SK-N-SH (cell line): Measurements from ENCODE around the gene TEX9. TPM values are rescaled to one million over a fixed set of nuclear protein-coding genes. Genes with fewer than 3 reads are reported as not detected.

Experiments used
- CTCF ChIA-PET: fragments of 300-600, 350-600 bp; formaldehyde crosslinking; extraction: SDS; loops from one replicate; lab custom pipeline; 2021; lab: Yijun Ruan, JAX
- POLR2A ChIA-PET: fragments of 350-600 bp; sonication (Branson Sonifier 250); formaldehyde crosslinking; extraction: SDS; loops from one replicate; lab custom pipeline; 2020; ENCODE audit warnings: antibody characterized with exemption, inconsistent platforms; lab: Yijun Ruan, JAX
- DNase-seq: peaks from one replicate; pipeline ENCODE4 v3.0.0; 2012
- H2AFZ ChIP-seq: fragments of 200-600 bp; sonication (generic); 2 replicates; pipeline ENCODE4 v1.8.1; 2016; ENCODE audit warnings: antibody characterized with exemption, mild to moderate bottlenecking, low read depth
- H3F3A ChIP-seq: fragments of 200-600 bp; sonication (generic); replicated peaks from 2 replicates; pipeline ENCODE3; 2016; ENCODE audit warnings: antibody characterized with exemption, mild to moderate bottlenecking; ENCODE audit not compliant: insufficient read depth
- H3K27ac ChIP-seq, 2 experiments: fragments of 200-500 bp in 1 of 2; fragments of 200-600 bp in 1 of 2; sonication (Bioruptor generic) in 1 of 2; sonication (generic), shearing (Covaris generic) in 1 of 2; 2 replicates each; pipeline versions ENCODE4 v1.5.1 to v1.6.1; 2014 to 2016; ENCODE audit warnings: low read depth in 2 of 2, inconsistent platforms in 1 of 2, low read length in 1 of 2, mild to moderate bottlenecking in 1 of 2, mixed read lengths in 1 of 2
- H3K27me3 ChIP-seq: fragments of 200-600 bp; sonication (generic), shearing (Covaris generic); 2 replicates; pipeline ENCODE4 v1.6.1; 2016; ENCODE audit warnings: mixed run types; ENCODE audit not compliant: insufficient read depth
- H3K36me3 ChIP-seq, 2 experiments: fragments of 200-500 bp in 1 of 2; fragments of 200-600 bp in 1 of 2; sonication (Bioruptor generic) in 1 of 2; sonication (generic) in 1 of 2; replicated peaks in 1 of 2; 2 replicates each; pipeline versions ENCODE3 to v1.5.1; 2014 to 2016; ENCODE audit warnings: low read length in 1 of 2, mild to moderate bottlenecking in 1 of 2; ENCODE audit not compliant: insufficient read depth in 2 of 2, control insufficient read depth in 1 of 2
- H3K4me1 ChIP-seq, 2 experiments: fragments of 200-500 bp in 1 of 2; fragments of 200-600 bp in 1 of 2; sonication (Bioruptor generic) in 1 of 2; sonication (generic), shearing (Covaris generic) in 1 of 2; 2 replicates each; pipeline versions ENCODE4 v1.5.1 to v1.6.1; 2014 to 2016; ENCODE audit warnings: low read depth in 1 of 2, low read length in 1 of 2, mixed run types in 1 of 2; ENCODE audit not compliant: insufficient read depth in 2 of 2, control insufficient read depth in 1 of 2
- H3K4me2 ChIP-seq: fragments of 200-600 bp; sonication (generic), shearing (Covaris generic); 2 replicates; pipeline ENCODE4 v1.6.1; 2017; ENCODE audit warnings: mixed run types
- H3K4me3 ChIP-seq, 2 experiments: fragments of 200-500 bp in 1 of 2; fragments of 200-600 bp in 1 of 2; sonication (Bioruptor generic) in 1 of 2; sonication (generic), shearing (Covaris generic) in 1 of 2; 2 replicates each; pipeline versions ENCODE4 v1.5.1 to v1.8.1; 2014 to 2016; ENCODE audit warnings: low read depth in 2 of 2, inconsistent platforms in 1 of 2, low read length in 1 of 2, mild to moderate bottlenecking in 1 of 2, mixed read lengths in 1 of 2, moderate library complexity in 1 of 2
- H3K79me2 ChIP-seq: fragments of 200-600 bp; sonication (generic); 2 replicates; pipeline ENCODE4 v1.8.1; 2017; ENCODE audit warnings: mild to moderate bottlenecking; ENCODE audit not compliant: insufficient read depth
- H3K9ac ChIP-seq: fragments of 200-600 bp; sonication (generic); 2 replicates; pipeline ENCODE4 v1.6.1; 2017; ENCODE audit warnings: mixed run types
- H3K9me2 ChIP-seq: fragments of 200-600 bp; sonication (generic); 2 replicates; pipeline ENCODE4 v1.6.1; 2017; ENCODE audit warnings: mixed run types
- H3K9me3 ChIP-seq: fragments of 200-600 bp; sonication (generic); 2 replicates; pipeline ENCODE4 v1.6.1; 2017; ENCODE audit warnings: mixed run types, mild to moderate bottlenecking, moderate library complexity
- H4K20me1 ChIP-seq: fragments of 200-600 bp; sonication (generic); 2 replicates; pipeline ENCODE4 v1.6.1; 2017; ENCODE audit warnings: mild to moderate bottlenecking, mixed run types; ENCODE audit not compliant: insufficient read depth
- CHD2 ChIP-seq: fragments of 150-350 bp; IDR thresholded peaks from 2 replicates; pipeline ENCODE4 v1.6.1; 2018; ENCODE audit warnings: low read length; ENCODE audit not compliant: partially characterized antibody
- EP300 ChIP-seq, 2 experiments: IDR thresholded peaks; 2 replicates each; pipeline versions ENCODE4 v1.4.0 to v1.6.1; 2012; ENCODE audit warnings: borderline replicate concordance in 1 of 2, low read depth in 1 of 2, low read length in 1 of 2
- FOSL2 ChIP-seq: IDR thresholded peaks from 2 replicates; pipeline ENCODE4 v1.4.0; 2012; ENCODE audit warnings: low read depth, mild to moderate bottlenecking, moderate library complexity, borderline replicate concordance
- JUND ChIP-seq: IDR thresholded peaks from 2 replicates; pipeline ENCODE4 v1.4.0; 2012
- NRF1 ChIP-seq: IDR thresholded peaks from 2 replicates; pipeline ENCODE4 v1.6.1; 2012; ENCODE audit warnings: low read depth, mild to moderate bottlenecking, low read length
- POLR2AphosphoS5 ChIP-seq: IDR thresholded peaks from 2 replicates; pipeline ENCODE4 v1.6.1; 2012; ENCODE audit warnings: low read depth, low read length
- RCOR1 ChIP-seq: fragments of 150-350 bp; IDR thresholded peaks from 2 replicates; pipeline ENCODE4 v1.6.1; 2017; ENCODE audit warnings: antibody characterized with exemption, low read length
- RFX5 ChIP-seq: IDR thresholded peaks from 2 replicates; pipeline ENCODE4 v1.6.1; 2012; ENCODE audit warnings: mild to moderate bottlenecking, improper control_type of control experiment, low read length
- SIN3A ChIP-seq: IDR thresholded peaks from 2 replicates; pipeline ENCODE4 v1.6.1; 2012; ENCODE audit warnings: low read depth, mild to moderate bottlenecking, low read length, moderate library complexity, borderline replicate concordance
- TCF12 ChIP-seq: IDR thresholded peaks from 2 replicates; pipeline ENCODE4 v1.4.0; 2012
- TEAD4 ChIP-seq: IDR thresholded peaks from 2 replicates; pipeline ENCODE4 v1.4.0; 2012; ENCODE audit warnings: mild to moderate bottlenecking, borderline replicate concordance; ENCODE audit not compliant: insufficient read depth
- WGBS: methylation state at CpG from one replicate; pipeline ENCODE4 v1.1.6; 2017; ENCODE audit warnings: low lambda C conversion rate; 5-methylcytosine and 5-hydroxymethylcytosine counted together
- polyA plus RNA-seq, 3 experiments: library from polyadenylated mRNA; depleted of rRNA; stranded (reverse); fragments of >200 nt; gene quantifications; 2 replicates each; pipeline ENCODE4 v1.2.3, GENCODE V29; 2012
- TF ChIP-seq, protein P1 (sequence below): IDR thresholded peaks from 2 replicates; pipeline ENCODE4 v1.4.0; 2012; ENCODE audit warnings: low read depth
- TF ChIP-seq, protein P2 (sequence below): IDR thresholded peaks from 2 replicates; pipeline ENCODE4 v1.6.1; 2012; ENCODE audit warnings: mild to moderate bottlenecking, low read depth, low read length, moderate library complexity
- TF ChIP-seq, protein P3 (sequence below): fragments of 150-350 bp; IDR thresholded peaks from 2 replicates; pipeline ENCODE4 v1.6.1; 2016; ENCODE audit warnings: mild to moderate bottlenecking, low read depth, low read length
- TF ChIP-seq, protein P4 (sequence below): fragments of 150-350 bp; IDR thresholded peaks from 2 replicates; pipeline ENCODE4 v1.6.1; 2017; ENCODE audit warnings: antibody characterized with exemption, low read length, low read depth, borderline replicate concordance
- TF ChIP-seq, protein P5 (sequence below): IDR thresholded peaks from 2 replicates; pipeline ENCODE4 v1.4.0; 2012; ENCODE audit warnings: low read depth, borderline replicate concordance

TEX9 gene
- polyA plus RNA-seq, 1 of the 3 experiments (the other 2 are of a cell fraction), result 1.9 TPM

DNA sequence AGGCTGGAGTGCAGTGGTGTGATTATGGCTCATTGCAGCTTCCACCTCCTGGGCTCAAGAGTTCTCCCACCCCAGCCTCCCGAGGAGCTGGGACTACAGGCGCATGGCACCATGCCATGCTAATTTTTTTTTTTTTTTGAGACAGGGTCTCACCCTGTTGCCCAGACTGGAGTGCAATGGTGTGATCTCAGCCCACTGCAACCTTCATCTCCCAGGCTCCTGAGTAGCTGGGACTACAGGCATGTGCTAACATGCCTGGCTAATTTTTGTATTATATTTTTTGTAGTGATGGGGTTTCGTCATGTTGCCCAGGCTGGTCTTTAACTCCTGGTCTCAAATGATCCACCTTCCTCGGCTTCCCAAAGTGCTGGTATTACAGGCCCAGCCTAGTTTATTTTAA lies 4.0 kb downstream of the TEX9 start:
- Histone ChIP-seq H3F3A (no peaks in the 10 kb centered on the region), H3K4me3 (no peak overlapping the region), H4K20me1 (no peaks in the 10 kb centered on the region), H2AFZ (no peak overlapping the region; the same call in 1 of the 2 replicates), H3K9me2 (no peaks in the 10 kb centered on the region), H3K27me3 (no peaks in the 10 kb centered on the region), H3K4me2 (no peak overlapping the region), H3K4me1 (peaks cover 3 to 7% of the 10 kb centered on the region in 2 experiments; a peak in 3 of 4 replicates), H3K9me3 (no peaks in the 10 kb centered on the region), H3K9ac (no peak overlapping the region), H3K27ac (no peak overlapping the region), H3K36me3 (no peaks in the 10 kb centered on the region), H3K79me2 (peaks cover 3% of the 10 kb centered on the region)
- ChIA-PET POLR2A (no interaction called here), CTCF (no interaction called here)
- TF ChIP-seq EP300 (IDR thresholded peaks at IDR 0.05; ENCODE audit: borderline replicate concordance in 1 of 2, low read depth in 1 of 2, low read length in 1 of 2) (no peak), CHD2 (no peak), SIN3A (no peak), RFX5 (no peak), RCOR1 (no peak), FOSL2 (no peak), NRF1 (no peak), POLR2AphosphoS5 (no peak), JUND (no peak), TCF12 (no peak), TEAD4 (no peak)
- TF ChIP-seq, protein P1, sequence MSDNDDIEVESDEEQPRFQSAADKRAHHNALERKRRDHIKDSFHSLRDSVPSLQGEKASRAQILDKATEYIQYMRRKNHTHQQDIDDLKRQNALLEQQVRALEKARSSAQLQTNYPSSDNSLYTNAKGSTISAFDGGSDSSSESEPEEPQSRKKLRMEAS, result no peak
- TF ChIP-seq, protein P2, sequence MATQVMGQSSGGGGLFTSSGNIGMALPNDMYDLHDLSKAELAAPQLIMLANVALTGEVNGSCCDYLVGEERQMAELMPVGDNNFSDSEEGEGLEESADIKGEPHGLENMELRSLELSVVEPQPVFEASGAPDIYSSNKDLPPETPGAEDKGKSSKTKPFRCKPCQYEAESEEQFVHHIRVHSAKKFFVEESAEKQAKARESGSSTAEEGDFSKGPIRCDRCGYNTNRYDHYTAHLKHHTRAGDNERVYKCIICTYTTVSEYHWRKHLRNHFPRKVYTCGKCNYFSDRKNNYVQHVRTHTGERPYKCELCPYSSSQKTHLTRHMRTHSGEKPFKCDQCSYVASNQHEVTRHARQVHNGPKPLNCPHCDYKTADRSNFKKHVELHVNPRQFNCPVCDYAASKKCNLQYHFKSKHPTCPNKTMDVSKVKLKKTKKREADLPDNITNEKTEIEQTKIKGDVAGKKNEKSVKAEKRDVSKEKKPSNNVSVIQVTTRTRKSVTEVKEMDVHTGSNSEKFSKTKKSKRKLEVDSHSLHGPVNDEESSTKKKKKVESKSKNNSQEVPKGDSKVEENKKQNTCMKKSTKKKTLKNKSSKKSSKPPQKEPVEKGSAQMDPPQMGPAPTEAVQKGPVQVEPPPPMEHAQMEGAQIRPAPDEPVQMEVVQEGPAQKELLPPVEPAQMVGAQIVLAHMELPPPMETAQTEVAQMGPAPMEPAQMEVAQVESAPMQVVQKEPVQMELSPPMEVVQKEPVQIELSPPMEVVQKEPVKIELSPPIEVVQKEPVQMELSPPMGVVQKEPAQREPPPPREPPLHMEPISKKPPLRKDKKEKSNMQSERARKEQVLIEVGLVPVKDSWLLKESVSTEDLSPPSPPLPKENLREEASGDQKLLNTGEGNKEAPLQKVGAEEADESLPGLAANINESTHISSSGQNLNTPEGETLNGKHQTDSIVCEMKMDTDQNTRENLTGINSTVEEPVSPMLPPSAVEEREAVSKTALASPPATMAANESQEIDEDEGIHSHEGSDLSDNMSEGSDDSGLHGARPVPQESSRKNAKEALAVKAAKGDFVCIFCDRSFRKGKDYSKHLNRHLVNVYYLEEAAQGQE, result no peak
- TF ChIP-seq, protein P3, sequence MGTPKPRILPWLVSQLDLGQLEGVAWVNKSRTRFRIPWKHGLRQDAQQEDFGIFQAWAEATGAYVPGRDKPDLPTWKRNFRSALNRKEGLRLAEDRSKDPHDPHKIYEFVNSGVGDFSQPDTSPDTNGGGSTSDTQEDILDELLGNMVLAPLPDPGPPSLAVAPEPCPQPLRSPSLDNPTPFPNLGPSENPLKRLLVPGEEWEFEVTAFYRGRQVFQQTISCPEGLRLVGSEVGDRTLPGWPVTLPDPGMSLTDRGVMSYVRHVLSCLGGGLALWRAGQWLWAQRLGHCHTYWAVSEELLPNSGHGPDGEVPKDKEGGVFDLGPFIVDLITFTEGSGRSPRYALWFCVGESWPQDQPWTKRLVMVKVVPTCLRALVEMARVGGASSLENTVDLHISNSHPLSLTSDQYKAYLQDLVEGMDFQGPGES, result no peak
- TF ChIP-seq, protein P4, sequence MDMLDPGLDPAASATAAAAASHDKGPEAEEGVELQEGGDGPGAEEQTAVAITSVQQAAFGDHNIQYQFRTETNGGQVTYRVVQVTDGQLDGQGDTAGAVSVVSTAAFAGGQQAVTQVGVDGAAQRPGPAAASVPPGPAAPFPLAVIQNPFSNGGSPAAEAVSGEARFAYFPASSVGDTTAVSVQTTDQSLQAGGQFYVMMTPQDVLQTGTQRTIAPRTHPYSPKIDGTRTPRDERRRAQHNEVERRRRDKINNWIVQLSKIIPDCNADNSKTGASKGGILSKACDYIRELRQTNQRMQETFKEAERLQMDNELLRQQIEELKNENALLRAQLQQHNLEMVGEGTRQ, result no peak
- TF ChIP-seq, protein P5, sequence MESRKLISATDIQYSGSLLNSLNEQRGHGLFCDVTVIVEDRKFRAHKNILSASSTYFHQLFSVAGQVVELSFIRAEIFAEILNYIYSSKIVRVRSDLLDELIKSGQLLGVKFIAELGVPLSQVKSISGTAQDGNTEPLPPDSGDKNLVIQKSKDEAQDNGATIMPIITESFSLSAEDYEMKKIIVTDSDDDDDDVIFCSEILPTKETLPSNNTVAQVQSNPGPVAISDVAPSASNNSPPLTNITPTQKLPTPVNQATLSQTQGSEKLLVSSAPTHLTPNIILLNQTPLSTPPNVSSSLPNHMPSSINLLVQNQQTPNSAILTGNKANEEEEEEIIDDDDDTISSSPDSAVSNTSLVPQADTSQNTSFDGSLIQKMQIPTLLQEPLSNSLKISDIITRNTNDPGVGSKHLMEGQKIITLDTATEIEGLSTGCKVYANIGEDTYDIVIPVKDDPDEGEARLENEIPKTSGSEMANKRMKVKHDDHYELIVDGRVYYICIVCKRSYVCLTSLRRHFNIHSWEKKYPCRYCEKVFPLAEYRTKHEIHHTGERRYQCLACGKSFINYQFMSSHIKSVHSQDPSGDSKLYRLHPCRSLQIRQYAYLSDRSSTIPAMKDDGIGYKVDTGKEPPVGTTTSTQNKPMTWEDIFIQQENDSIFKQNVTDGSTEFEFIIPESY, result no peak
- DNase-seq, result no peak
- 81% methylated on average over 4 of the region's 4 CpGs for WGBS
